ENCODE measurements around the gene UPF3A.

GRCh38 chr13:114330086-114330485, 48.7 kb downstream of the UPF3A start:
- TF ChIP-seq CTCF (IDR thresholded peaks at IDR 0.05; ENCODE audit: poor library complexity) (no peak), EZH2phosphoT487 (IDR thresholded peaks at IDR 0.05; ENCODE audit: low read depth, severe bottlenecking, unreplicated experiment) (no peak)

All from hepatocyte (in vitro differentiated cells).